Fibroblast of skin of back (primary cell): Measurements from ENCODE around the gene C10orf143.
"Not testable (repeated sequence)": the region's sequence is repeated elsewhere in the genome, so short reads cannot be mapped to it uniquely, and the experiment has no call there.

Experiments
- DNase-seq: peaks from one replicate; pipeline ENCODE4 v3.0.0-alpha.2; 2013

Gene C10orf143

GRCh38 chr10:130028465-130028819 is 82.2 kb downstream of the C10orf143 start:
- DNase-seq = no peak

DNA sequence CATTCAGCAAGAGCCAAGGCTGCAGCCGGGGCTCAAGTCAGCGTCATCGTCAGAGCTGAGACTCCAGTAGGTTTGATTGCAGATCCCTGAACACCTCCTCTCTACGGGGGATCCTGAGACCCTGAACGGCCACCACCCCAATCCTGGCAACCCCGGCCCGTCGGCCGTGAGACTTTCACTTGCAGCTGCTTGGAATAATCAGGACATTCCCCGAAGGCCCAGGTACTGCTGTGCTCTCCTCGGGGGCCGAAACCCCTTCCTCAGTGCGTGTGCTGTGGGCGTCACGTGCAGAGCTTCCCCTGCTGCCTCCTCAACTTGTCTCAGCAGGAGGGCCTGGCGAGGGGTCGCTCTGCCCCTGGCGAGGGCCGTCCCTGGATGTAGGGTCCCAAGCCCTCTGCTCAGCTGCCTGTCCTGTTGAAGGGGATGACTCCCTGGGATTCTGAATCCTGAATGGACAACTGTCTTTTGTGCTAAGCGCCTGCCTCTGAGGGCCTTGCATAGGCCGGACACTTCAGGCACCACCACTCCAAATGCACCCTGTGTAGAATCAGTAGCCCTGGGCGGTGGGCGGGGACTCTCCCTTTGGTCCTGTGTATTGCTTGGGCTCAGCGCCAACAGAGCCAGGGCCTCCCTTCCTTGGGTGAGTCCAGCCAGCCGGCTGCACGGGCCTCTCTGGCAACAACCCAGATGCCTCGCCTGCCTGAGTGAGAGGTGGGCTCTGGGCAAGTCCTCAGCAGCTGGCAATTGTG is 82.7 kb downstream of the C10orf143 start:
- peak; percentile 6 for DNase-seq

- DNase-seq = no peak
Observed at GRCh38 chr10:130026670-130027456, 83.8 kb downstream of the C10orf143 start.

- no peak for DNase-seq
Observed at GRCh38 chr10:130025811-130026485, 84.7 kb downstream of the C10orf143 start.

DNA sequence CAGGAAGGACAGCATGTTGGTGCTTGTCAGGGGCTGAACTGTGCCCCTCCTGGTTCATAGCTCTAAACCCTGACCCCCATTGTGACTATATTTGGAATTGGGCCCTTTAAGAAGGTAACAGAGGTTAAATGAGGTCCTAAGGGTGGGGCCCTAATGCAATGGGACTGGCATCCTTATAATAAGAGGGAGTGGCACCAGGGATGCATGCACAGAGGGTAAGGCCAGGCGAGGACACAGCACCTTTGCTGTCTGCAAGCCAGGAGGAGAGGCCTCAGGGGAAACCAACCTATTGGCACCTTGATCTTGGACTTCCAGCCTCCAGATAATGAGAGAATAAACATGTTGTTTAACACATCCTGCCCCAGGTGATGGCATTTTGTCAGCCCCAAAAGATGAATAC is 85.3 kb downstream of the C10orf143 start:
- DNase-seq = no peak

- DNase-seq = no peak
Observed at GRCh38 chr10:130024779-130025325, 85.8 kb downstream of the C10orf143 start.

- DNase-seq = not testable (repeated sequence)
Observed at GRCh38 chr10:130024326-130024725, 86.3 kb downstream of the C10orf143 start.

DNA sequence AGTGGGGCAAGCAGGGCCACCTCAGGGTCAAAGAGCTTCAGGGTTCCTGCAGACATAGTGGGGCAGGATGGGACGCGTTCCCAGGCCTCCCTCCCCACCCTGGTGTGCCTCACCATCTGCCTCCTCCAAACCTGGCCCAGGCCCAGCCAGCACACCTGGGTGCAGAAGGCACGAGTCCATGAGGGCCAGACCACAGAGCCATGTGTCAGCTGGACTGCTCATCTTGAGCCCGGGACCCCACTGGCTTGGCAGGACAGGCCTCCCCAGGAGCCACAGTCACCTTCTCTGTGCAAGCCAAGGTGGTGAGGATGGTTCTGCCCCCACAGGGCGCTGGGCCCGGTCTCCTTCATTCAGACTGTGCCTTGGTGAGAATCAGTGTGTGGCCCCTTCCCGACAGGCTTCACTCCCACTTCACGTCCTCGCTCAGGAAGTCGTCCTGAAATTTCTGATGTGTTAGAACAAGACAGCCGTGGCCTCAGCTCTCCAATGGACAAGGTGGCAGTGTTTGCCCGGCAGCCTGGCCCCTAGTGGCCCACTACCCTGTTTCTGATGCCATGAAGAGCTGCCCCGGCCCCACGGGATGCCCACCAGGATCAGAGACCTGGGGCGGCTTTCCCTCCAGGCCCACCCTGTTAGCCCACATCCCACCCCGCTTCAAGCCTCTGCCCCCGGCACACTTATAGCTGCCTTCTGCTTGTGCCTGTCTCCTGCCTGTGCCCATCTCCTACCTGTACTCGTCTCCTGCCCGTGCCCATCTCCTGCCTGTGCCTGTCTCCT is 87.0 kb downstream of the C10orf143 start:
- DNase-seq = no peak

- DNase-seq = peak; percentile 96
Observed at GRCh38 chr10:130022511-130023299, 87.9 kb downstream of the C10orf143 start.

DNA sequence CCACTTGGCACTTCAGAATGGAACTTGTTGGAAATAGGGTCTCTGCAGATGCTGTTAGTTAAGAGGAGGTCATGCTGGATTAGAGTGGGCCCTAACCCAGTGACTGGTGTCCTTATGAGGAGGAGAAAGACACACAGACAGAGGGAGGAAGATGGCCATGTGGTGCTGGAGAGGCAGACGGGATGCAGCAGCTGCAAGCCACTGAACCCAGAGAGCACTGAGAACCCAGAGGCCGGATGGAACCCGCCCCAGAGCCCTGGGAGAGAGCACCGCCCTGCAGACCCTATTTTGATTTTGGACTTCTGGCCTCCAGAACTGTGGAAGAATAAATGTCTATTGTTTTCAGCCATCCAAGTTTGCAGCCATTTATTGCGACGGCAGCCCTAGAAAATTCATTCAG is 88.5 kb downstream of the C10orf143 start:
- DNase-seq = peak; percentile 6

DNA sequence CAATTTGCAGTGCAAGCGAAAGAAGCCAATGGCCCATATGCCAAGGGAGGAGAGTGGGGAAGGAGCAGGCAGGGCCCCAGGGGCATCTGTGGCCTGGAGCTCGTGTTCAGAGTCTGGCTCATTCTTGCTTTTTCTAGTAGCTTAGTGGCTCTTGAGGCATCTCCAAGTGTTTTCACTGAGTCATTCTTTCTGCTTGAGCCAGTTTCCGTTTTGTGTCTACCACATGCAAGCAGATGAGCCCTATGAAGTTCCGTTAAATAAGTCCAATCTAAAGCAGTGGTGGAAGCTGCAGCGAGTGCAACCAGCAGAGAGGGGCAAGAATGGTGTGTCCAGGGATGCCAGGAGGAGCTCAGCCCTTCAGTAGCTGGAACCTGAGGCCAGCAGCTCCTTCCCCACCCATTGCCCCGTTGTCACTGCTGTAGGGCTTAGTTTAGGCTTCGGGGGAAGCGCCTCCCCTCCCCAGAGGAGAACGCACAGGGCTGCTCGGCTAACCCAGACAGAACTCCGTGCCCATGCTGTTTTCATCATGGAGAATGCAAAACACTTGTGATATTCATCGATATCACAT is 89.2 kb downstream of the C10orf143 start:
- peak; percentile 96 for DNase-seq

GRCh38 chr10:130020651-130021382 is 89.8 kb downstream of the C10orf143 start:
- peak; percentile 73 for DNase-seq

- DNase-seq = no peak
Observed at GRCh38 chr10:130018730-130019185, 91.9 kb downstream of the C10orf143 start.

DNA sequence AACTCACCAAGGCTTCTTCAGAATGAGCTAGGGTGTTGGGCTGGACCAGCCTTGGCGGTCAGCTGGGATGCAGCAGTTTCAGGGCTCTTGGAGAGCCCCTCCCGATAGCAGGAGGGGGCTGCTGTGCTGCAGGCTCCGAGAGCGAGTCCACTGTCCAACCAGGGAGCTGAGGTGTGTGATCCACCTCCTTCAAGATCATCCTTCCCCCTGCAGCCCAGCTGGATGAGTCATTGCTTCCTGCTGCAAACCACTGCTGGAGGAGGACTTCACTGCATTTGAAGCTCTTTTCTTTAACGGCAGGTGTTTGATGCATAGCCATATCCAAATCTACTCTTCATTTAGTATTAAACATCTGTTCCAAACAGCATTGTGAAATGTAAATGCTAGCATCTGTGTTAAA is 92.4 kb downstream of the C10orf143 start:
- peak; percentile 71 for DNase-seq

DNA sequence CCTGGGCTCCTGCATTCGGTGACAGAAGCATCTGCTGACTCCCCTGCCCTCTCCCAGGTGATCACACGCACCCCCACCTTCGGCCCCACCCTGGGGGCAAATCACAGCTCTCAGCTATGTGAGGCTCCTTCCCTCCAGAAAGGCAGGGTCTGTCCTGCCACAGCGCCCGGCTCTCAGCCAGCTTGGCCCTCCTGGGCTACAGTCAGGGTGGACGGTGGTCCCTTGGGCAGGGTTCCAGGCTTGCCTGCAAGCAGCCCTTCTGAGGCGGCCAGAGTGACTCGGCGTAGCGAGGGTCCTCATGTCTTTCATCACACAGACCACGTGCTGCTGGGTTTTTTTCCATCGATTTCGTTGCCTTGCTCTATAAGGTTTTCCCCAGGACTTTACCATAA is 93.0 kb downstream of the C10orf143 start:
- DNase-seq = no peak

DNA sequence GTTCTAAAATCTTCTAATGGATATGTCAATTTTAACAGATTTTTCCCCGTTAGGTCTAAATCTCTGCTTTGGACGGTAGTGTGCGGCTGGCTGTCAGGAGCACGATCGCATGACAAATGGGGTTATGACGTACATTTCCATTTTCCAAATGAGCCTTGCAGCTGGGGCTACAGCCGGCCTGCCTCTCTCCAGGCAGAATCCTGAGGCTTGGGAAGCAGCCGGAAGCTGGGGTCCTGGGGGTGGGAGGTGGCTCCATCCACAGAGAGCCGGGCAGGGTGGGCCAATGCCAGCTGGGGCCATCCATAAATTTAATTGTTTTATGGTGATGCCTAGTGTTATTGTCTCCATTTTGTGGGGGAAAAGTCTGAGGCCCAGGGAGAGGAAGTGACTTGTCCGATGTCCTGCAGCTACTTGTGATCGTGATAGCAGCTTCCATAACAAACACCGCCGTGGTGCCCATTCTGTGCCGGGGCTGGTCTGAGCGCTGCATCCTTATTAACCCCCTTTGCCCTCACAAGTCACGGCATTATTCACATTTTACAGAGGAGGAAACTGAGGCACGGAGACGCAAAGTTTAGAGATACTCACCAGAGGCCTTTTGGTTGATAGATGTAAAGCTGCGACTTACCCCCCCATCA is 93.5 kb downstream of the C10orf143 start:
- DNase-seq = no peak

GRCh38 chr10:130016095-130016494 is 94.5 kb downstream of the C10orf143 start:
- DNase-seq = no peak

GRCh38 chr10:130015075-130015695 is 95.4 kb downstream of the C10orf143 start:
- no peak for DNase-seq
